ENCODE data around the gene GFPT1. TPM values are rescaled to one million over a fixed set of nuclear protein-coding genes. Genes with fewer than 3 reads are reported as not detected.

Gene GFPT1
- total RNA-seq, 2 donors from 2014 or later = 218 to 289 TPM

DNA sequence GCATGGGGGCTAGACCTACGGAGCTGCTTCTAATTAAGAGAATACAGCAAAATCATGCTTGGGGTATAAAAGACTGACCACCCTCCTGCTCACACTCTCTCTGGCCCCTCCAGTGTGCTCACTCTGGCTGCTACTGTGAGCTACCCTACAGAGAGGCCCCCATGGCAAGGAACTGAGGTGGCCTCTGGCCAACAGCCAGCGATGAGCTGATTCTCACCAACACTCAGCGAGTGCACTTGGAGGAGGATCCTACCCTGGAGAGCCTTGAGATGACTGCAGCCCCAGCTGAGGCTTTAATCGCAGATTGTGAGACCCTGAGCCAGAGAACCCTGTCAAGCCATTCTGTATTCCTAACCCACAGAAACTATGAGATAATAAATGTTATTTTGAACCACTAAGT lies 88.2 kb downstream of the GFPT1 start:
- TF ChIP-seq, protein P1, sequence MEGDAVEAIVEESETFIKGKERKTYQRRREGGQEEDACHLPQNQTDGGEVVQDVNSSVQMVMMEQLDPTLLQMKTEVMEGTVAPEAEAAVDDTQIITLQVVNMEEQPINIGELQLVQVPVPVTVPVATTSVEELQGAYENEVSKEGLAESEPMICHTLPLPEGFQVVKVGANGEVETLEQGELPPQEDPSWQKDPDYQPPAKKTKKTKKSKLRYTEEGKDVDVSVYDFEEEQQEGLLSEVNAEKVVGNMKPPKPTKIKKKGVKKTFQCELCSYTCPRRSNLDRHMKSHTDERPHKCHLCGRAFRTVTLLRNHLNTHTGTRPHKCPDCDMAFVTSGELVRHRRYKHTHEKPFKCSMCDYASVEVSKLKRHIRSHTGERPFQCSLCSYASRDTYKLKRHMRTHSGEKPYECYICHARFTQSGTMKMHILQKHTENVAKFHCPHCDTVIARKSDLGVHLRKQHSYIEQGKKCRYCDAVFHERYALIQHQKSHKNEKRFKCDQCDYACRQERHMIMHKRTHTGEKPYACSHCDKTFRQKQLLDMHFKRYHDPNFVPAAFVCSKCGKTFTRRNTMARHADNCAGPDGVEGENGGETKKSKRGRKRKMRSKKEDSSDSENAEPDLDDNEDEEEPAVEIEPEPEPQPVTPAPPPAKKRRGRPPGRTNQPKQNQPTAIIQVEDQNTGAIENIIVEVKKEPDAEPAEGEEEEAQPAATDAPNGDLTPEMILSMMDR (IDR thresholded peaks at IDR 0.05) = no peak
- no peak for DNase-seq
- H3K9ac ChIP-seq (ENCODE audit: low read depth in 2 of 2, low read length in 2 of 2) = no peak overlapping the region
- no peaks in the 10 kb centered on the region for H3K36me3 ChIP-seq
- H3K4me3 ChIP-seq = no peak overlapping the region
- H3K4me1 ChIP-seq = no peaks in the 10 kb centered on the region
- H3K27ac ChIP-seq = no peak overlapping the region
- H3K9me3 ChIP-seq = no peaks in the 10 kb centered on the region
- intact Hi-C loops (cut with DNase I) = no loop called here
- no peaks in the 10 kb centered on the region for H3K27me3 ChIP-seq

DNA sequence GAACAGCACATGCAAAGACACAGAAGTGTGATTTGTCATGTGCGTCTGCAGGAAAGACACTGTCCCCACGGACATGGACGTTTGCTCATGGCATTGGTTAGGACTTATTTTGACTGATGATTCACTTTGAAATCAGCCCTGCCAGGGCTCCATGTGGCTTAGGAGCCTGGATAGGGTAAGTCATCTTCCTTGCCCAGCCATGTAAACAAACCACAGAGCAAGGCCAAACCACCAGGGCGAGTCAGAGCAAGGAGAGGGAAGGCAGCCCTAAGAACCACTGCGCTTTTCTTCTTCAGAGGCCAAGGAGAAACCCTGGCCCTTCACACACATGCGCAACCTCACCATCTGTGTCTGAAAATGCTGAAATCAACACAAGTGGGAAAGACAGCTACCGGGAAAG lies 88.8 kb downstream of the GFPT1 start:
- TF ChIP-seq, protein P1 (IDR thresholded peaks at IDR 0.05) = no peak
- no peaks in the 10 kb centered on the region for H3K36me3 ChIP-seq
- no peak overlapping the region for H3K9ac ChIP-seq (ENCODE audit: low read depth in 2 of 2, low read length in 2 of 2)
- no peaks in the 10 kb centered on the region for H3K27me3 ChIP-seq
- H3K4me1 ChIP-seq = no peaks in the 10 kb centered on the region
- H3K9me3 ChIP-seq = no peaks in the 10 kb centered on the region
- intact Hi-C loops (cut with DNase I) = no loop called here
- no peak for DNase-seq
- no peak overlapping the region for H3K4me3 ChIP-seq
- no peak overlapping the region for H3K27ac ChIP-seq

DNA sequence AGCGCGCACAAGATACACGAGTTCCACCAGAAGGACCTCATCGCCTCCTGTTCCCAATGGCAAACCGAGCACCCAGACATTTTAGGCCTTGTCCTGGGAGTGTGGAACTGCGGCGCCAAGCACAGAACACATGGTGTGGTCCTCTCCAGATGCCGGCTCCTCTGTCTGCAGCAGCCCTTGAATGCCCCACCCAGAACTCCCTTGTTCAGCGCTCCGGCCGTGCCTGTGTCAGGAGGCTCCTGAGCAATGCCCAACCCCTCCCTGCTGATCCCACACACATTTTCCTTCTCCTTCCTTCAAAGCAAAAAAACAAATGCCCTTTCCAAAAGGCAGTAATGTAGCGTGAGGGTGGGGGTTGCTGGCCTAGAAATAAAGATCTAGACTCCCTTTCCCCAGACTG lies 89.8 kb downstream of the GFPT1 start:
- Histone ChIP-seq H3K27ac (no peak overlapping the region), H3K36me3 (no peaks in the 10 kb centered on the region), H3K9ac (ENCODE audit: low read depth in 2 of 2, low read length in 2 of 2) (no peak overlapping the region), H3K27me3 (no peaks in the 10 kb centered on the region), H3K9me3 (no peaks in the 10 kb centered on the region), H3K4me1 (no peaks in the 10 kb centered on the region), H3K4me3 (no peak overlapping the region)
- TF ChIP-seq, protein P1 (IDR thresholded peaks at IDR 0.05) = no peak
- intact Hi-C loops (cut with DNase I) = no loop called here
- no peak for DNase-seq

DNA sequence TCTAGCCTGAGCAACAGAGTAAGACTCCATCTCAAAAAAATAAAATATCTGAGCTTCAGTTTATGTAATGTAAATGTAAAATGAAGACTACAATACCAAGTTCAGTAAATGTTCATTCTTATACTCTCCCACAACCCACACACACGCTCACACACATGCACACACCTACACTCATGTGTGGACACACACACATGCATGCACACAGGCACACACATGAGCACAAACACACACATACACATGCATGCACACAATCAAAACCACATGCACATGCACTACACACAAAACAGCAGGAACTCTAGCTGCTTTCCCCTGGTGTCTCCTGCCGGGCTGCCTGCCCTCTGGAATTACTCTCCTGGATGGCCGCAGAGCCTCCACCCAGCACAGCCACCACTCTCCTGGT lies 90.6 kb downstream of the GFPT1 start:
- H3K27me3 ChIP-seq = no peaks in the 10 kb centered on the region
- no peak for DNase-seq
- TF ChIP-seq, protein P1 (IDR thresholded peaks at IDR 0.05) = no peak
- H3K9me3 ChIP-seq = no peaks in the 10 kb centered on the region
- H3K4me1 ChIP-seq = no peaks in the 10 kb centered on the region
- H3K27ac ChIP-seq = no peak overlapping the region
- H3K36me3 ChIP-seq = no peaks in the 10 kb centered on the region
- H3K4me3 ChIP-seq = no peak overlapping the region
- H3K9ac ChIP-seq (ENCODE audit: low read depth in 2 of 2, low read length in 2 of 2) = no peak overlapping the region
- intact Hi-C loops (cut with DNase I) = no loop called here

DNA sequence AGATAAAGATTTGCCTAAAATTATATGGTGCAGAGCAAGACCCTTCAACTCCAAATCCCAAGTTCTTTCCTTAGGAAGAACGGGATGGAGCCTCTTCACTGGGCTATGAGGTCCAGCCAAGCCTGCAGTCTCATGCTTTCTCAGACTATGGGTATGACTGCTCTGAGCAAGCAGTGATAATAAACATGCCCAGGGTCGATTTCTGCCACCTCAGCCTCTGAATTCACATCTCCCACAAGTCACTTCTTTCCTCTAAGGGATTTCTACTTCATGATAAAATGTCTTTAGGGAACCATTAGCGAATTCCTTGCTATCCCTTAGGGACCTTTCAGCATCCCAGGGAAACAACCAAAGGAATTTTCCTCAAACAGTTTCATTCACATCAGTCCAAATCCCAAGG lies 94.8 kb downstream of the GFPT1 start:
- DNase-seq = no peak
- H3K27me3 ChIP-seq = no peaks in the 10 kb centered on the region
- no peaks in the 10 kb centered on the region for H3K36me3 ChIP-seq
- intact Hi-C loops (cut with DNase I) = no loop called here
- H3K9ac ChIP-seq (ENCODE audit: low read depth in 2 of 2, low read length in 2 of 2) = no peak overlapping the region
- no peaks in the 10 kb centered on the region for H3K9me3 ChIP-seq
- H3K4me3 ChIP-seq = no peak overlapping the region
- no peak overlapping the region for H3K27ac ChIP-seq
- TF ChIP-seq, protein P1 (IDR thresholded peaks at IDR 0.05) = no peak
- H3K4me1 ChIP-seq = no peaks in the 10 kb centered on the region

DNA sequence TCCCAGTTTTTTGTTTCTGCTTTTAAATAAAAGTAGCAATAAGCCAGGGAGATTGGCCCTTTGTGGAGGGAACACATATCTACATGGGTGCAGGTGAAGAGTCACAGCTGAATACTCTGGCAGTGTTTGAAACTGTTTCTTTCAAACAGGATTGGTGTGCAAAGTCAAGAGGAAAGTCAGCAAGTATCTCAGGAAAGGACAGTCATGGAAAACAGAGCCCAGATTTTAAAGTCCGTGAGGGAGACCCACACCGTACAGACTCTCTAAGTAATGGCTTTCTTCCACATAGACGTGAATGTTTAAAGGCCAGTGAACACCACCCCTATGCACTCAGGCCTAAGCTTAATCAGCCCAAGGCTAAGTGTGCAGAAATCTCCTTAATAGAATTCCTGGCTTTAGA lies 95.3 kb downstream of the GFPT1 start:
- intact Hi-C loops (cut with DNase I) = no loop called here
- Histone ChIP-seq H3K9ac (ENCODE audit: low read depth in 2 of 2, low read length in 2 of 2) (no peak overlapping the region), H3K4me3 (no peak overlapping the region), H3K4me1 (no peaks in the 10 kb centered on the region), H3K36me3 (no peaks in the 10 kb centered on the region), H3K27me3 (no peaks in the 10 kb centered on the region), H3K9me3 (no peaks in the 10 kb centered on the region), H3K27ac (no peak overlapping the region)
- TF ChIP-seq, protein P1 (IDR thresholded peaks at IDR 0.05) = no peak
- DNase-seq = no peak
